ENCODE results near the gene LSP1.

LSP1 gene

DNA sequence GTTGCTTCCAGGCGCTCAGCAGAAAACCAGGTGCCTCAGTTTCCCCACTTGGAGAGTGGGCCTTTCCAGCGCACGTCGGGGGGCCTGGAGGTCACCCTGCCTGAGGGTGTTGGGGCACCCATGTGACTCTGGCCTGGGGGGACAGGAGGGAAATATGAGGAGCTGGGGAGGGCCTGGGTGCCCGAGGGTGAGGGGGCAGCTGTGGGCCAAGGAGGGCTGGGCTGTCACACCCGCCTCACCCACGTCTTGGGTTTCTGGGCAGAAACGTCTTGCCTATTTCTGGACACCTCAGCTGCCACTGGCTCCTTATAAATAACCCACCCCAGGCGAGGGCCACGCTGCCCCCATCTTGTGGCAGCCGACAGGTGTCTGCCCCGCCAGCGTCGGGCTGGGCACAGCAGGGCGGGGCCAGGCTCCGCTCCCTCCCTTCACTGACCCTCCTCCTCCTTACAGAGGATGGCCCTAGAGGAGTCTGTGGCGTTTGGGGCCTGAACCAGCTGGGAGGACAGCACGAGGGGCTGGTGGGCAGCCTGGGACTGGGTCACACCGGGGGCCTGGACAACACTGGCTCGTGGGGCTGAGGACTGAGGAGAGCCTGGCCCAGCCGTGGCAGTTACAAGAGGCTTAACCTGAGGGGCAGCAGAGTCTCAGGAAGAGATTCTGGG is 68.2 kb downstream of the LSP1 start:
- TF ChIP-seq, protein P1, sequence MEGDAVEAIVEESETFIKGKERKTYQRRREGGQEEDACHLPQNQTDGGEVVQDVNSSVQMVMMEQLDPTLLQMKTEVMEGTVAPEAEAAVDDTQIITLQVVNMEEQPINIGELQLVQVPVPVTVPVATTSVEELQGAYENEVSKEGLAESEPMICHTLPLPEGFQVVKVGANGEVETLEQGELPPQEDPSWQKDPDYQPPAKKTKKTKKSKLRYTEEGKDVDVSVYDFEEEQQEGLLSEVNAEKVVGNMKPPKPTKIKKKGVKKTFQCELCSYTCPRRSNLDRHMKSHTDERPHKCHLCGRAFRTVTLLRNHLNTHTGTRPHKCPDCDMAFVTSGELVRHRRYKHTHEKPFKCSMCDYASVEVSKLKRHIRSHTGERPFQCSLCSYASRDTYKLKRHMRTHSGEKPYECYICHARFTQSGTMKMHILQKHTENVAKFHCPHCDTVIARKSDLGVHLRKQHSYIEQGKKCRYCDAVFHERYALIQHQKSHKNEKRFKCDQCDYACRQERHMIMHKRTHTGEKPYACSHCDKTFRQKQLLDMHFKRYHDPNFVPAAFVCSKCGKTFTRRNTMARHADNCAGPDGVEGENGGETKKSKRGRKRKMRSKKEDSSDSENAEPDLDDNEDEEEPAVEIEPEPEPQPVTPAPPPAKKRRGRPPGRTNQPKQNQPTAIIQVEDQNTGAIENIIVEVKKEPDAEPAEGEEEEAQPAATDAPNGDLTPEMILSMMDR (IDR thresholded peaks at IDR 0.05; ENCODE audit: insufficient read depth, low read length), result no peak
- TF ChIP-seq, protein P2, sequence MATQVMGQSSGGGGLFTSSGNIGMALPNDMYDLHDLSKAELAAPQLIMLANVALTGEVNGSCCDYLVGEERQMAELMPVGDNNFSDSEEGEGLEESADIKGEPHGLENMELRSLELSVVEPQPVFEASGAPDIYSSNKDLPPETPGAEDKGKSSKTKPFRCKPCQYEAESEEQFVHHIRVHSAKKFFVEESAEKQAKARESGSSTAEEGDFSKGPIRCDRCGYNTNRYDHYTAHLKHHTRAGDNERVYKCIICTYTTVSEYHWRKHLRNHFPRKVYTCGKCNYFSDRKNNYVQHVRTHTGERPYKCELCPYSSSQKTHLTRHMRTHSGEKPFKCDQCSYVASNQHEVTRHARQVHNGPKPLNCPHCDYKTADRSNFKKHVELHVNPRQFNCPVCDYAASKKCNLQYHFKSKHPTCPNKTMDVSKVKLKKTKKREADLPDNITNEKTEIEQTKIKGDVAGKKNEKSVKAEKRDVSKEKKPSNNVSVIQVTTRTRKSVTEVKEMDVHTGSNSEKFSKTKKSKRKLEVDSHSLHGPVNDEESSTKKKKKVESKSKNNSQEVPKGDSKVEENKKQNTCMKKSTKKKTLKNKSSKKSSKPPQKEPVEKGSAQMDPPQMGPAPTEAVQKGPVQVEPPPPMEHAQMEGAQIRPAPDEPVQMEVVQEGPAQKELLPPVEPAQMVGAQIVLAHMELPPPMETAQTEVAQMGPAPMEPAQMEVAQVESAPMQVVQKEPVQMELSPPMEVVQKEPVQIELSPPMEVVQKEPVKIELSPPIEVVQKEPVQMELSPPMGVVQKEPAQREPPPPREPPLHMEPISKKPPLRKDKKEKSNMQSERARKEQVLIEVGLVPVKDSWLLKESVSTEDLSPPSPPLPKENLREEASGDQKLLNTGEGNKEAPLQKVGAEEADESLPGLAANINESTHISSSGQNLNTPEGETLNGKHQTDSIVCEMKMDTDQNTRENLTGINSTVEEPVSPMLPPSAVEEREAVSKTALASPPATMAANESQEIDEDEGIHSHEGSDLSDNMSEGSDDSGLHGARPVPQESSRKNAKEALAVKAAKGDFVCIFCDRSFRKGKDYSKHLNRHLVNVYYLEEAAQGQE (IDR thresholded peaks at IDR 0.05; ENCODE audit: insufficient replicate concordance, low read depth), result no peak
- TF ChIP-seq GABPA (IDR thresholded peaks at IDR 0.05; ENCODE audit: low read depth) (no peak), POLR2AphosphoS5 (IDR thresholded peaks at IDR 0.05; ENCODE audit: low read depth) (no peak), SPI1 (IDR thresholded peaks at IDR 0.05; ENCODE audit: borderline replicate concordance, low read depth) (no peak)
- no peak overlapping the region for H3K27ac ChIP-seq (replicated peaks)
- no peaks in the 10 kb centered on the region for H3K27me3 ChIP-seq (ENCODE audit: insufficient read depth, poor library complexity, severe bottlenecking)
- no peak for DNase-seq (ENCODE audit: low read depth in 1 of 2, low spot score in 1 of 2)
- no peak overlapping the region for H3K4me3 ChIP-seq (replicated peaks; ENCODE audit: insufficient read depth, low read length)

DNA sequence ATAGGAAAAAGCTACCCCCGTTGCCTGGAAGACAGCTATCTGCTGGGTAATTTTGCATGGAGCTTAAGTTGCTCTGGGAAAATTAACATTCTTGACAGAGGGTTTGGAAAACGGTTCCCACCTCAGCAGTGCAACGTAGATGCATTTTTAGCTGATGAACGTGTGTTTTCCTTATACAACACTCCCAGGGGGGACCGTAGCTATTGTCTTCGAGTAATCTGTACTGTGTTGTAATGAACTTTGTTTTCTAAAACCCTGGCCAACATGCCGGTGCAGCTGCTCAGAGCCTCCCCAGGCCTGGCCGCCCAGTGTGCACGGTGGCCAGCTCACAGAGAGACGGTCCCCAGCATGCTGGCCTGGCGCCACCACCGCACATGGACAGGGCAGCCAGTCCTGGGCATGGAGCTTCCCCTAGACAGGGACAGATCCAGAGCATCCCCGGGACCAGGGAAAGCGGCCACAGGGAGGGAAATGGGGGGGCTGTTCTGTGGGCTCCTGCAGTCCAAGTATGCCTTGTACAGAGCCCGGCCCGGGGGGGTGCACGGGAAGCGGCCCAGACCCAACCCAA is 68.8 kb downstream of the LSP1 start:
- Histone ChIP-seq H3K27ac (replicated peaks) (no peak overlapping the region), H3K27me3 (ENCODE audit: insufficient read depth, poor library complexity, severe bottlenecking) (no peaks in the 10 kb centered on the region), H3K4me3 (replicated peaks; ENCODE audit: insufficient read depth, low read length) (no peak overlapping the region)
- DNase-seq (ENCODE audit: low read depth in 1 of 2, low spot score in 1 of 2), result no peak
- TF ChIP-seq SPI1 (IDR thresholded peaks at IDR 0.05; ENCODE audit: borderline replicate concordance, low read depth), result no peak
- TF ChIP-seq GABPA (IDR thresholded peaks at IDR 0.05; ENCODE audit: low read depth), result no peak
- TF ChIP-seq, protein P1 (IDR thresholded peaks at IDR 0.05; ENCODE audit: insufficient read depth, low read length), result no peak
- no peak for TF ChIP-seq POLR2AphosphoS5 (IDR thresholded peaks at IDR 0.05; ENCODE audit: low read depth)
- TF ChIP-seq, protein P2 (IDR thresholded peaks at IDR 0.05; ENCODE audit: insufficient replicate concordance, low read depth), result no peak

DNA sequence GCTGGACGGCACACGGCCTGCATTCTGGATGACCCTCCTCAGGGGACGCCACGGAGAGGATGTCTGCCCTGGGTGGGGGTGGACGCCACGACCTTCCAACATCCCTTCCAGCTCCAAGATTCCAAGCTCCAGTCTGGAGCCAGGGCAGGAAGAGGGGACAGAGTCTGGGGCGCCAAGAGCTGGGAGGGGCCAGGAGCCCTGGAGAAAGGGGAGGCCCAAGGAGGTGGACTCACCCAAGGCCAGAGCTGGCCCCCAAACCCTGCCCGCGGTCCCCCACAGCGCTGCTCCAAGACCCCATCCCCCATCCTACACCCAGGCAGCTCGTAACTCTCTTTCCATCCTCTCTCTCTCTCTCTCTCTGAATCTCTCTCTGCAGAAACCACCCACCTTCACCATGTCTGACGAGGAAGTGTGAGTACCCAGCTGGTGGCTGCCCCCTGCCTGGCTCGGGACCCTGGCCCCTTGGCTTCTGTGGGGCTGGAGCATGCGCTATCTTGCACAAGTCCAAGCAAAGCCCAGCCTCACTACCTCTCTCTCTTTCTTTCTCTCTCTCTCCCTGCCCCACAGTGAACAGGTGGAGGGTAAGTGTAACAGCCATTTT is 69.7 kb downstream of the LSP1 start:
- no peak for DNase-seq (ENCODE audit: low read depth in 1 of 2, low spot score in 1 of 2)
- TF ChIP-seq POLR2AphosphoS5 (IDR thresholded peaks at IDR 0.05; ENCODE audit: low read depth), result no peak
- TF ChIP-seq, protein P2 (IDR thresholded peaks at IDR 0.05; ENCODE audit: insufficient replicate concordance, low read depth), result no peak
- no peak for TF ChIP-seq GABPA (IDR thresholded peaks at IDR 0.05; ENCODE audit: low read depth)
- TF ChIP-seq, protein P1 (IDR thresholded peaks at IDR 0.05; ENCODE audit: insufficient read depth, low read length), result no peak
- no peak for TF ChIP-seq SPI1 (IDR thresholded peaks at IDR 0.05; ENCODE audit: borderline replicate concordance, low read depth)
- H3K27ac ChIP-seq (replicated peaks), result no peak overlapping the region
- H3K4me3 ChIP-seq (replicated peaks; ENCODE audit: insufficient read depth, low read length), result no peak overlapping the region
- H3K27me3 ChIP-seq (ENCODE audit: insufficient read depth, poor library complexity, severe bottlenecking), result no peaks in the 10 kb centered on the region
